Measurements from ENCODE around the gene TNFAIP8. TPM values are rescaled to one million over a fixed set of nuclear protein-coding genes. Genes with fewer than 3 reads are reported as not detected.
A peak's percentile ranks its signal among the peaks of the same experiment; 100 is the strongest.
"Not testable (repeated sequence)": the region's sequence is repeated elsewhere in the genome, so short reads cannot be mapped to it uniquely, and the experiment has no call there.

The TNFAIP8 gene
- total RNA-seq, 1 donor from 2014 or later: 15.3 TPM

DNA sequence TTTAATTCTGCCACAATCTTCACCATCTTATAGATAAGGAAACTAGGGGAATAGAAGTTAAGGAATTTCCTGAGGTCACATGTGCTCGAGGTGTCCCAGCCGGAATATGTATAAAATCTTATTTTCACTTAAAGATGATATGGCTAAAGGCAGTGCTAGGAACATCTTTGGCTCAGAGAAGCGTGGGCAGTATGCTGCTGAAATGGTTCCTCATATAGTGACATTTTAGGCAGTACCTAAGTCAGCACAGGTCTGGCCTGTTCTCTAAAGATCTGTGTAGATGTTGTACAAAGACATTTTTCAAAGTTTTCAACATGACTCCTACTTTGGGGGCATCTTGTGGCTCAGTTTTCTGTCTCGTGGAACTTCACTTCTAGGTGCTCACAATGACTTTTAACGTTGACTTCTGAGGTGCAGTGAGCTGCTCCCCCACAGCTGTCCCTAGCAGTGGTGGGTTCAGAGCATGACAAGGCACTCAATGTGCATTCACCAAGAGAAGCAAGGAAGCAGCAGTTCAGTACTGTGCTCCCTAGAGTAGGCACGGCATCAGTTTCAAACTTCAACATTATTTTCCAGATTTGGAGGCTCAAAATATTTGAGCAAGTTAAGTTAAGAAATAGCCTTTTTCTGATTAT lies 40.3 kb downstream of the TNFAIP8 start:
- ATAC-seq: no peak

DNA sequence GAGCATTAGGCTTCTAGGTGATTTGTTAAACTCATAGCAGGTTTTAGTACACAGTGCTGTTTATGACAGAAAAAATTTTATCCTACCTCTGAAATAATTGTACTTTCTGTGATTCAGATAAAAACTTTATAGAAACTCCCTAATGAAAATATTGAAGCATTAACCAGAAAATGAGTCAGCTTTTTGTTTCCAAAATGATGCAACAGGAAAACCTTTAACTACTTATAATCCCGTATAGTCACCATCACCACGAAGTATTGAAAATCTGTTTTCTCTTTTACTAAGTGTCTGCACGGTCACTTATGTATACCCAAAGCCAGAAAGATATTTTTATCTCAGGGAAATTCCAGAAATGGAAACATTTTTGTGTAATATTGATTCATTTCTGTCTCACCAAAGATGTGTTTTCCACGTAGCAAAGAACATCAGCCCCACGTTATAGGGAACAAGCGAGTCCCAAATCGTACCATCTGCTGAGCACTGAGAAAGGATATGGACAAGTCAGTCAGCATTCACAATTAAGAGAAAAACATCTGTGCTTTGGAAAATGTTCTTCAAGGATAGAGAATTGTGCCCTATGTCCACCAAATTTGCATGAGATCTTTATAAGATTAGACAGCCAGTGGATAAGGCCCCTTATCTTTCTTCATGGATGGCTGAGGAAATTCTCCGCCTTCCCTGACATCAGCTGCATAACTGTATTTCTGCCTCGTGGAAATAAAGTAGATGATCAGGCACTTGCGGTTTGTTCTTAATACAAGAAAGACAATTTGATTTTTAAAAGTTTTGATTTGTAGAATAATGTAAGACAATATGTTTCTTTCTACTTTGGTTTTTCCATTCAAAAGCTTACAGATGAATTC lies 41.9 kb downstream of the TNFAIP8 start:
- ATAC-seq: peak; percentile 47

DNA sequence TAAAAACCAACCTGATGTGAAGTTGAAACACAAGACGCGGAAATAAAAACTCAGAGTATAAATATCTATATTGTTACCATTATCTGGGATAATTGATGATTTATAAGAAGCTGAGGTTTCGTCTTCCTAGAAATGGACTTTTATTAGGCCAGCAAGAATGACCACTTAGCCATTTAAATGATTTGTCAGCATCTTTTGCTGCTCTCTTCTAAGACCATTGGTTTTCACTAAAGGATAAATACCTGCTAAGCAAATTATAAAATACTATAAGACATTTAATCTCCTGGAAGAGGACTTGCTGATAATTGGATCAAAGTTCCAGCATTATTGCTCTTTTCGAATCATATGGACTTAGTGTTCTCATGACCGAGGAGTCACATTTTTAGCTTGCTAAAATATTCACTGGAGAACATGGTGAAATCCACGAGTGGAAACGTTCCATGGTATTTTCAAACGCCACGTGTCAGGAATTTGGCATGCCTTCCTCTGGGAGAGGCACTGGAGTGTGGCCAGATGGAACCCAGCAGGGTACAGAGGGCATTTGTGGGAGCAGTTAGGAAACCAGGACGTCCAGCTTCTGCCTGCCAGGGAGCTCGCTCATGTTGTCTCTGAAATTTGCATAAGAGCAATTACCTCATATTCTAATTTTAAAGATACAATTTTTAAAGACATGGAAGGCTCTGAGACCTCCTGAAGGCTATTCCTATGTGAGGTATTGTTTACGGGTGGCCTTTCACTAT lies 43.1 kb downstream of the TNFAIP8 start:
- peak; percentile 29 for ATAC-seq

DNA sequence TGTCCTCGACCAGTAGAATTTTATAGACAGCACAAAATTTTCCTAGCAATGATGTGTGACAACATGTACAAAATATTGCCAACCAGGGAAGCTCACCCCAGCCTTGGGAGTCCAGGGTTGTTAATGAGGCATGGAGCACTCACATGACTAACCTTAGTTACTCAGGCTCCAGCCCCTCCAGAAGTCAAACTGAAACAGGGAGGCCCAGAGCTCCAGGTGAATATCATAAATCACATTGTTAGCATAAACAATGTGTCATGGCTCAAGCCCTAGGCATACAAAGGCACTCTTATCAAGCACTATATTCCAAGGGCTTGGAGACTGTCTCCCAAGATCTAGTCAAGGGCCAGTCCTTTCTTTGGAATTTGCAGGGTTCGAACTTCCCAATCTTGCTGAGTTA lies 44.4 kb downstream of the TNFAIP8 start:
- ATAC-seq: peak; percentile 82

DNA sequence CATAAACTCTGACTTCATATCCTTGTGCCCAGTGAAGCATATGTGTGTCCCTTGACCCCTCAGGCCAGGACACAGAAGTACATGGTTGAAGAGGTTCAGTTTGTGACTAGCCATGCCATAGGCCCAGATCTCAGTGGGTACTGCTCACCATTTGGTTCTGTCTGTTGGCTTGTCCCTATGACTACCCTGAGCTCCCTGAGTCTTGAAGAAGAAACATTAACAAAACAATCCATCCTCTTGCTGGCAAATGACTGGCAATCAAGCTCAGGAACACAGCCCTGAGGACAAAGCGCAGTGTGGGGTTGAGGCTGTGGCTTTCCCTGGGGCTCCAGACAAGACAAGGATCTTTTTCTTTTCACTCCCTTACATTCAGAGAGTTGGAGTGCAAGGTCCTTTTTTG lies 46.3 kb downstream of the TNFAIP8 start:
- no peak for ATAC-seq

DNA sequence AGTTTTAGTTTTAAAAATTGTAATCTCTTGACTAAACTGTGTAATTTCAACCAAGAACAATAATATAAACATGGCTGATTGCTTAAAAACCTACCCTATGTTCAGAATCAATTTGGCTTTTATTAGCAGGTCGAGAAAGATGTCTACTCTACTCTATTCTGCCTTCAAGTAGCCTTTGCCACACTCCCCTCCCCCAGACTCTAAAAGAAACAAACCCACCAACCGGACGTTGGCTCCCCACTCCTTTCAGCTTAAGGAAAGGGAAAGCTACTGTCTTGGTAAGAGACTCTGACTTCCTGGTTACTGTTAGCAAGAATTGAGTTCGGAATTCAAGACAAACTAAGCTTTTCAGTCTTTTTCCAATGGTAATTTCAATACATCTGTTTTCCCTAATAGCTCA lies 46.7 kb downstream of the TNFAIP8 start:
- ATAC-seq: no peak

DNA sequence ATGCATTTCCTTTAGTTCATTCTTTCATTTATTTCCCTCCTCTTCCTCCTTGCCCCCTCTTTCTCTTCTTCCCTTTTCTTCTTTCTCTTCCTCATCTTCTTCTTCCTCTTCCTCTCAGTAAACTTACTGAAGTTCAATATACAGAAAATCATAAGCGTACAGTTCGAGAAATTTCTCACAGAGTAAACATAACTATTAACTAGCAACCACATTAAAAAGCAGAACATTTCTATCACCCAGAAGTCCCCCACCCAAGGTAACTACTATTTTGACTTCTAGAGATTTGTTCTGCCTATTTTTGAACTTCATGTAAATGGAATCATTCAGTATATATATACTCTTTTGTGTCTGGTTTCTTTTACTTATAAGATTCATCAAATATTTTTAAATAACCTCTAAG lies 48.2 kb downstream of the TNFAIP8 start:
- ATAC-seq: no peak

DNA sequence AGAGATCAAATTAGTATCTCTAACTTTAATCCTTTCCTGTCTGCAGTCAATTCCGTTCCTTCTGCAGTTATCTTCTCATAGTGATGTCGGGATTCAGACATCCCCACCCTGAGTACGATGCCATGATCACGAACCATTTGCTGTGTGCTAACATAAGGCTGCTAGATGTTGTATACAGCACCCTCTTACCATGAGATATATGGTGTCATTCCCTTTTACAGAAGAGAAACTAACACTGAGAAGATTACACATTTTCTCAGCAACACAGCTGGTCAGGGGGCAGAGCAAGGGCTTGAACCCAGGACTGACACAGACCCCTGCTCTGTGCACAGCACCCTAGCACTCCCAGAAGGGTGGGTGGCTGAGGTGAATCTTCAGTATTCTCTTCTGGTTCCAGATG lies 49.6 kb downstream of the TNFAIP8 start:
- ATAC-seq: no peak

DNA sequence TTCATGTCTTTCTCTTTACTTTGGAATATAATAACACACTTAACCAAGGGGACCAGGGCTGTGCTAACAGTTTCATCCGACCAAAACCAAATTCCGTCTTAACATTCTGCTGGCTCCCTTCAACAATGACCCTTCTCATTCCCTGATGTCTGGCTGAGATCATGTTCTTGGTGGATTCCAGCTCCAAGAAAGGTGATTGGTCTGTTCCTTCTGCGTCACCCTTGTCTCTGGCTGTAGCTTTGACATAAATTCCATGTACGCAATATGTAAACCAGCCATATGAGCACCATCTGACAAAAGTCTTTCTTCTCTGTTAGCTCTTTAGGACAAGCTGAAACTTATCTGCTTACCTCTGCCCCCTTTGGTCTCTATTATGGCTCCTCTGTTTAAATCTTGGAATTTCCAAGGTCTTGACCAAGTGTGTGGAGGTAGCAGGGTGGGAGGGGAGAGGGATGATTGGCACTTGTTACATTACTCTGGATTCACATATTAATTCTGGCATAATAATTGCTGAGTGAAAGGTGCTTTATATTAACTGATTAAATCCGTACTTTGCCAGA lies 50.8 kb downstream of the TNFAIP8 start:
- no peak for ATAC-seq

DNA sequence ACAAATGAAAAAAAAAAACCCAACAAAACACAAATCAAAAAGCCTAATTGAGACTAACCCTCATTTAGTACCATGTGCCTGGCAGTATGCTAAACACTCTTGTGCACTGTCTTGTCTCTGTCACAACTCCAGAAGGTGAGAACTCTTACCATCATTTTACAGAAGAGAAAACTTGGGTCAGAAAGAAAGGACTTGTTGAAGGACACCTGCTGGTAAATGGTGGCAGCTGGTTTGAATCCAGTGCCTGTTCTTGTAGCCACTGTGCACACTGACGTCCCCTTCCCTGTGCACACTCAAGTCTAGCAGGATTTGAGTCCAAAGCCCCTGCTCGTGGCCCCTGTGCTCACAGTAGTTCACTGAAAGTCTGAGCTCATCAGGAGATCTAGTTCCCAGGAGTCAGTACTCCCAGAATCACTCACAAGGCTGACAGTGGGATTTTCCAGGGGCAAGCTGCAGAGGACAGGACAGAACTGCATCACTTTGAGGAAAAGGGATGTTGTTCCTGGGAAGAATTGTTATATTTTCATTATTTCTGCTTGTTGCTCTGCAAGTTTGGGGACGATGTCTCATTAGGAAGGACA lies 53.5 kb downstream of the TNFAIP8 start:
- ATAC-seq: no peak

DNA sequence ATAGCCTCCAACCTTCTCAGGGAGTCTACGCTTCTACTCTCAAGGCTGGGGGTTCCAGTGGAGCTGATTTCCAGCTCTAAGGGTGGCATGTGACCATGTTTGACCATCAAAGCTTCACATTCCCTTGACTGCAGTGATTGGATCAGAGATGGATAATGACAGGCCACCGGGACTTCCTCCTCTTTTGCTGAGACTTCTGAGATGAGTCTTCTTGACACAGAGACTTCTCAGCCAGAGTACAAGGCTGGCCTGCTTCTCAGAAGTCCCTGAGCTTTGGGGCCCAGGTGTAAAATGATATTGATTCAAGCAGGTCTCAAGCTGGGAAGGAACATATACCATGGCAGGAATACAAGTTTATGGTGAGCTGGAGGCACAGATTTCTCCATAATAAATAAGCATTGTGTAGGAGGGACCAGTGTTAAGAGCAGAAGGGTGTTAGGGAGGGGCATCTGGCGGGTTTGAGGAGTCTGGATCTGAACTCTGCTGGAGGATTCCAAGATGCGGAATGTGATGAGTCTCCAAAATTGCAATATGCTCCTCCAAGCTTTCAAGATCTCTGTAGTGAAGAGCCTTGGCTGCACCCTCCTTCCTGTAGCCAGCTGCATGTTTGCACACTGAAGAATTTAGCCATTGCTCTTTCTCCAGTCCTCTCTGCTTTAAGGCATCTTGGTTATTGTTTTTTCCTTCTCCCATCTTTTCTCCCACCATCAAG lies 54.8 kb downstream of the TNFAIP8 start:
- ATAC-seq: no peak

DNA sequence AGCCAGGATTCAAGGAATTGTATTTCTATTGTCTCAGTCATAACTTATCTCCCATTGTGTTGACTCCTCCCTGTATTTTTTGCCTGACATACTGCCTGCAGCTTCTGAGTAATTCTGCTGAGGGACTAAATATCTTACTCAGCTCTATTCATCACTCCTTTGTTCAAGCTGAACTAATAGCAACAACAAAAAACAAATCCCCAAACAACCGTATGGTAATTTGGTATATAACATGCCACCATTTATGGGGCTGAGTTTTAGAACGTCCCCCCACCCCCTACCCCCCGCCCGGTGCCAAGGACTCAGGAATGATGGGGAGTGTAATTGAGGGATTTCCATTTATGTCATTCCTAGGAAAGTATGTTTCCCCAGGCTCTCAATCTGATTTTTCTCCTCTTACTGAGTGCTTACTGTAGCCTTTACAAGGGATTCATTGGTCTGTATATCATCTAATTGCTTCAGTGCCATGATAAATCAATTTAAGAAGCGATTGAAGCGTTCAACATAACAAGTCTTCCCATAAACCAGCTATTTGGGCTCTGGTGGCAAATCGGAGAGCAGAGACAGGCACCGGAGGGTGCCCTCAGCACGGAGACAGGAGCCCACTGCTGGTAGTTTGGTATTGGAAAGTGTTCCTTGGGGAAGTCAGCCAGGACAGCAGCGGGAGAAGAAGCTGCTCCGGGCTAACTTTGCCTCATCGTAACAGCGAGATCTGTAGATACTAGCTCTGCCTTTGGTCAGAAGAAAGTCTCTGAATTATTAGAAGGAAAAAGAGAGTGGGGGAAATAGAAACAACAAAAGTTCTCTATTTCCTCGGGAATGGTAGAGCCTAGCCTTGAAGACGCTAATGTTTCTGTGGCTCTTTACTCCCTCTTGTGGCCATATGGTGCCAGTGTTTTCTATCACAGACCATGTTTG lies 55.8 kb downstream of the TNFAIP8 start:
- ATAC-seq: peak; percentile 95

DNA sequence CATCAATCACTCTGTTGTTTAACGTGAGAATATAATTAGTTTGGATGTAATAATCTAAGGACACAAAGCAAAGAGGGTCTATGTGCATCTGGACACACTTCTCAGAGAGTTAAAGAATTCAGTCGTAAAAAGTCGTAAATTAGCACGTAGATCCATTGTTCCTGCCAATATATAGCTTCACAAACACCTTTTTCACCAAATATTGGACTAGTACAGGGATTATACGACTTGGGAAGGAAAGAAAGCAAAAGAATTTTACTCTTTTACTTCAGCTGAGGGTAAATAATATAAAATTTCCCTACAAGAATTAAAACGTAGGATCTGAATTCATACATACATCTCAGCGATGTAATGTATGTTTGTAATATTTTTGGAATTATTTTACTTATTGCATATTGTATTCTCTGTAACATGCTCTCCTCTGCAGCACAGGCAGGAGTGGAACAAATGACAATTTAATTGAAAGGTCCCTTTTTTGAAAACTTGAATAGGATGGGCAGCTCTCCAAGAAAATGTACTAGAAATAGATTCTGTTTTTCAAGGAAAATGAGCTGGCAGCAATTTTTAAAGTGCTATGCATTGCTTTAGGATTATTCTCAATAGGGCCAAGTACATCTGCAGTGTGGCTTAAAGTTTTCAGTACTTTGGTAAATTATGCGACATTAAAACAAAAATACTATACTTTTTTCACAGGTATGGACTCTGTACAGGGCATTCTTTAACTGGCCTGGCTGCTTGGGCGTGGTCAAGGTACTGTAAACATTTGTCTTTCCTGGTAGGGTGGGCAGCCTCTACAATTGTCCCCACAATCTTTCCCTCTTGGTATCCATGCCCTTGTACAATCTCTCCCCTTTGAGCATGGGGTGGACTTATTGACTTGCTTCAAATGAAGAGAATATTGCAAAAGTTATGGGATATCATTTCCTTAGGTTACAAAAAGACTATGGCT lies 56.7 kb downstream of the TNFAIP8 start:
- ATAC-seq: no peak

DNA sequence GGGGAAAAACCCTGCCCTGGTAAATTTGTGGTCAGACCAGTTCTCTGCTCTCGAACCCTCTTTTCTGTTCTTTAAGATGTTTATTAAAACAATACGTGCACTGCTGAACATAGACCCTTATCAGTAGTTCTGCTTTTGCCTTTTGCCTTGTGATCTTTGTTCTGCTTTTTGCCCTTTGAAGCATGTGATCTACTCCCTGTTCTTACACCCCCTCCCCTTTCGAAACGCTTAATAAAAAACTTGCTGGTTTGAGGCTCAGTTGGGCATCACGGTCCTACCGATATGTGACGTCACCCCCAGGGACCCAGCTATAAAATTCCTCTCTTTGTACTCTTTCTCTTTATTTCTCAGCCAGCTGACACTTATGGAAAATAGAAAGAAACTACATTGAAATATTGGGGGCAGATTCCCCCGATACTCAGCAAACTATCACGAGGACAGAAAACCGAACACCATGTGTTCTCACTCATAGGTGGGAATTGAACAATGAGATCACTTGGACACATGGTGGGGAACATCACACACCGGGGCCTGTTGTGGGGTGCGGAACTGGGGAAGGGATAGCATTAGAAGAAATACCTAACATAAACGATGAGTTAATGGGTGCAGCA lies 58.4 kb downstream of the TNFAIP8 start:
- ATAC-seq: not testable (repeated sequence)

DNA sequence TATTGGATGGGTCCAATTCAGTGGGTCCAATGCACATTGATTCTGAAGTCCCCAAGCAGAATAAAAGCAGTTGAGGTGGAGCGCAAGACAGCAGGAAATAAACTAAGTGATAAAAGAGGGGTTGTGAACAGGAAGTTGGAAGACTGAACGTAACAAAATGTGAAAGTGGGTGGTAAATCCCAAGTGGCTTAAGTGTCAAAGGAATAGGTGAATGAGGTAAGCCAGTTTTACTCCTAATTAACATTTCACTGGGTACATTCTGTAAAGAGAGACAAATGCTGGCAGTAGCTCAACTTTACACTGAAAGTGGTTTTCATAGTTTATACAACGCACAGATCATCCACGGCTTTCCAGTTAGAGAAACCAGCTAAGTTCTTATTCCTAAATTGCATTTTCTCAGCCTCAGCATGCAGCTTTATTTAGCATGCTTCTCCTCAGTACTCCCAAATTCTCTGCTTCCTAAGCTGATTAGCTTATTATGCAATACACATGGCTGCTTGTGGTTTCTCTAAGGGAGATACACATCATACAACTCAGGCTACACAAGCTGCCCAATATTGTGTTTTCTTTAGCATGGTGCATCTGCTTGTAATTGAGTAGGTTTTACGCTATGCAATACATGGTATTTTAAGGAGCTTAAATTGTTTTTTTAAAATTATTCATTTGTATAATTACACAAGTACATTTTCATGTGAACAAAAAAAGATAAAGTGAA lies 62.2 kb downstream of the TNFAIP8 start:
- ATAC-seq: peak; percentile 62

DNA sequence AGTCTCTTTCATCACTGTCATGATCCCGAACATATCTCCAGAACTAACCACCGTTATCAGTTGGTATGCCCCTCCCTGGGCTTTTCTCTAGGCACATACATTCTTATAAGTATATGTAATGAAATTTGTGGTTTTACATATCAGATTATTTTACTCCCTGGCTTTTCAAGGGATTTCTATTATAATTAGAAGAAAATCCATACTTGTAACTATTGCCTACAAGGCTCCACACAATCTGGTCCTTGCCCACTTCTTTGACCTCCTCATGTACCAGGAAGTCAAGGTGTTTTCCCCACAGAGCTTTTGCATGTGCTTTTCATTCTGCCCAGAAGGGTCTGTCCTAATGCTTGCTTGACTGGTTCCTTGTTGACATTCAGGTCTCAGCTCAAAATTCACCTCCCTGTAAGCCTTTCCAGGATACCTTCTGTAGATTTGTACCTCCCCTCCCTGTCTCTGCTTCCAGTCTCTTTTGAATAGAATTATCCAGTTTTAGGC lies 62.8 kb downstream of the TNFAIP8 start:
- peak; percentile 80 for ATAC-seq

DNA sequence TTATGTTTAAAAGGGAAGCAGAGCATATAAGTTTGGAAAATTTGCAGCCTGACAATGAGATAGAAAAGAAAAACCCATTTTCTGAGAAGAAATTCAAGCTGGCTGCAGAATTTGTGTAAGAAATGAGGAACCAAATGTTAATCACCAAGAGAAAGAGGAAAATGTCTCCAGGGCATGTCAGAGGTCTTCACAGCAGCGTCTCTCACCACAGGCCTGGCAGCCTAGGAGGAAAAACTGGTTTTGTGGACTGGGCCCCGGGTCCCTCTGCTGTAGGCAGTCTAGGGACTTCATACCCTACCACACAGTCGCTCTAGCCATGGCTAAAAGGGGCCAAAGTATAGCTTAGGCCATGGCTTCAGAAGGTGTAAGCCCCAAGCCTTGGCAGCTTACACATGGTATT lies 64.3 kb downstream of the TNFAIP8 start:
- ATAC-seq: peak; percentile 53

DNA sequence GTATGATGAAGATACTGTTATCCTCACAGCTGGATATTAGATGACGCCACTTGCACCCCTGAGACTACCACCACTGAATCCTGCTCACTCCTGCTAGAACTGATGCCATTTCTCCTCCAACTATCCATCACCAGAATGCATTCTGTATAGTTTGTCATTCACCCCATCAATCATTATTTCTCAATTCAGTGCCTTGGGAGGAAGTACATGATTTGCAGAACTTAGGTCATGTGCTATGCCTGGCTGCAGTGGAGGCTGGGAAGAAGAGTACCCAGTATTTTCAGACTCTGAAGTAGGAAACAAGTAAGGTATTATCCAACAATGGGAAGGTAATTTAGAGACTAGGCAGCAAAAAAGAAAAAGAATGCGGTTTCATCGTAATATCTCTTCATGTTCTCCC lies 70.2 kb downstream of the TNFAIP8 start:
- ATAC-seq: no peak
